BE2C (cell line): ENCODE measurements around the gene LIX1L.

Experiments used
- DNase-seq: peaks from one replicate; pipeline ENCODE4 v3.0.0-alpha.2; 2020
- H3K27me3 ChIP-seq: fragments of 250-450 bp; sonication (Bioruptor Pico); 2 replicates; pipeline ENCODE4 v1.5.1; 2020; ENCODE audit warnings: mild to moderate bottlenecking
- H3K36me3 ChIP-seq: fragments of 250-450 bp; sonication (Bioruptor Pico); 2 replicates; pipeline ENCODE4 v1.5.1; 2020; ENCODE audit warnings: mild to moderate bottlenecking
- H3K4me1 ChIP-seq: fragments of 250-450 bp; sonication (Bioruptor Pico); 2 replicates; pipeline ENCODE4 v1.5.1; 2020
- H3K4me3 ChIP-seq: 2 replicates; pipeline ENCODE4 v1.5.1; 2011; ENCODE audit warnings: low read depth, low read length
- H3K9me3 ChIP-seq: fragments of 250-450 bp; sonication (Bioruptor Pico); 2 replicates; pipeline ENCODE4 v1.5.1; 2020
- CTCF ChIP-seq: IDR thresholded peaks from 2 replicates; pipeline ENCODE4 v1.5.1; 2012; ENCODE audit warnings: mild to moderate bottlenecking, low read depth, low read length

Gene LIX1L

DNA sequence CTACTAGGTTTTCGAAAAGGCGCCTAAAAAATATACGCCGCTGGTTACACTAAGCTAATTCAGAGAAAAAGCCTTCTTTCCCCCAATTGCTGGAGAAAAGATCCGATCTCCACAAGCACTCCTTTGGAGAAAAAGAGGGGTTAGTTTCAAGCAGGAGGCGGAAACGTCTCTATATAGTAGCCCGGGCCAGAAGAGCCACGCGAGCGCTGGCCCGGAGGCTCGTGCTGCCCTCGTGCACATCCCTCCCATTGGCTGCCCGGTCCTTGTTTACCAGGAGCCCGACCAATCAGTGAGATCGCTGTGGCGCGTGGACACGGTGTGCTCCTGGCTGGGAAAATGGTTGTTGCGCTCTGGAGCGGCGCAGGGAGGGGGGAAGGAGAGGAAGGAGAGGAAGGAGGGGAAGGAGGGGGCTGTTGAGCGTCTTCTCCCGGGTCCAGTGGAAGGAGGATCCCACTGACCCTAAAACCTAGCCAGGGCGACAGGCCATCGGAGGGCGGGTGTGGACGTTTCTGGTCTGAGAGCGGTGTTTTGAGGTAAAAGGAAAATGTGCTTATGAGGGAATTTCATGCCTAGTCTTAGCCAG is 38.7 kb upstream of the LIX1L start, which contains the start of gene TXNIP:
Gene TXNIP, minus strand, starts transcription at position 147 of the 583 bp plus-strand sequence. CDS start 313 bp downstream, outside the sequence.
- H3K9me3 ChIP-seq = no peaks in the 10 kb centered on the region
- H3K4me1 ChIP-seq = peaks cover 6% of the 10 kb centered on the region
- H3K4me3 ChIP-seq = peak within 1 kb of the TSS; percentile 83
- peak; percentile 98 for DNase-seq
- no peak for TF ChIP-seq CTCF
- no peaks in the 10 kb centered on the region for H3K27me3 ChIP-seq
- H3K36me3 ChIP-seq = peaks cover 33% of the 10 kb centered on the region

DNA sequence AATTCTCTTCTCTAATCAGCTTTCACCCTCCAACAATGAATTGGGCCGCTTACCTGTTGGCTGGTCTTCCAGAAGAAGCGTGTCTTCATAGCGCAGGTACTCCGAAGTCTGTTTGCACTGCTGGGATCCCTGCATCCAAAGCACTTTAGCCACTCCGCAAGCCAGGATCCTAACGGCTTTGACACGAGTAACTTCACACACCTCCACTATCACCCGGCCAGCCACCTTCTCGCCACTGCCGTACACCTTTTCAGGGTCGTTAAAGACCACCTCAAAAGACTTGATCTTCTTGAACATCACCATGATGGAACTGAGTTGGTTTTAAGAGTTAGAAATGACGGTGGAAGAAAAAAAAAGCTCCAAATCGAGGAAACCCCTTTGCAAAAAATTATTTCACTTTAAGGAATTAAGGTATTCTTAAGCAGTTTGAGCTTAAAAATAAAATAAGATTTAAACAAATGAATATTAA is 38.2 kb upstream of the LIX1L start:
- H3K27me3 ChIP-seq = no peaks in the 10 kb centered on the region
- H3K4me1 ChIP-seq = peaks cover 6% of the 10 kb centered on the region
- TF ChIP-seq CTCF = no peak
- DNase-seq = no peak
- no peaks in the 10 kb centered on the region for H3K9me3 ChIP-seq
- peak overlapping the region; percentile 83 for H3K4me3 ChIP-seq
- peaks cover 33% of the 10 kb centered on the region for H3K36me3 ChIP-seq

- Histone ChIP-seq H3K9me3 (no peaks in the 10 kb centered on the region), H3K36me3 (peaks cover 33% of the 10 kb centered on the region), H3K27me3 (no peaks in the 10 kb centered on the region), H3K4me3 (peak overlapping the region; percentile 83), H3K4me1 (peaks cover 6% of the 10 kb centered on the region)
- no peak for DNase-seq
- no peak for TF ChIP-seq CTCF
Observed at GRCh38 chr1:145995148-145995881, 37.5 kb upstream of the LIX1L start.

GRCh38 chr1:145994391-145995120 is 36.7 kb upstream of the LIX1L start:
- Histone ChIP-seq H3K4me3 (peak overlapping the region; percentile 83), H3K4me1 (peaks cover 6% of the 10 kb centered on the region), H3K9me3 (no peaks in the 10 kb centered on the region), H3K27me3 (no peaks in the 10 kb centered on the region), H3K36me3 (peaks cover 33% of the 10 kb centered on the region)
- DNase-seq = no peak
- TF ChIP-seq CTCF = no peak

DNA sequence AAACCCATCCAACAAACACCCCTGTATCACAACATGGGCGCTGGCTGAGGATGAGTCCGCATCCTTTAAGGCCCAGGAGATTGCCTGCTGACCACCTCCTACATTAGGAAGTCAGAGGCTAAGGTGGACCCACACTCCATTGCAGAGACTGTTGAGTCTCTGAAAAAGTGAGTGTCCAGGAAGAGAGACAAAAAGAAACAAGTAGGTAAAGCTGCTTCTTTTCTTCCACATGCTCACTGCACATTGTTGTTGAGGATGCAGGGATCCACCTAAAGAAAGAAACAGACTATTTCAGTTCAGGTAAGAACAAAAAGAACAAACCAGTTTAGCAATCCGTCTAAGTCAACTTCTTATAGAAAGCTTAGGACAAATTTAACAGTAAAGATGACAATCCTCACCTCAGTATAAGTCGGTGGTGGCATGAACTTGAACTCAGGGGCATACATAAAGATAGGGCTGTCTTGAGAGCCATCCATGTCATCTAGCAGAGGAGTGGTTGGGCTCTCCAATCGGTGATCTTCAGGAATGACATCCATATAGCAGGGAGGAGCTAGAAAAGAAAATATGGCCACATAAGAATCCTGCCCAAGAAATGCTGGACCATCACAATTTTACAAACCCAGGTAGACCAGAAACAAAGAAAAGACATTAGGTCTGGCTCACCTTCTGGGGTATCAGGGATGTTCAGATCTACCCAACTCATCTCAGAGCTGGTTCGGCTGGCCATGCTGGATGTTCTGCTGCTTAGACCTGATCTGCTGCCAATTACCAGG is 36.0 kb upstream of the LIX1L start:
- no peak for DNase-seq
- peak overlapping the region; percentile 83 for H3K4me3 ChIP-seq
- H3K27me3 ChIP-seq = no peaks in the 10 kb centered on the region
- peaks cover 6% of the 10 kb centered on the region for H3K4me1 ChIP-seq
- no peak for TF ChIP-seq CTCF
- H3K36me3 ChIP-seq = peaks cover 33% of the 10 kb centered on the region
- H3K9me3 ChIP-seq = no peaks in the 10 kb centered on the region
